HG02885 (cell line): Measurements from ENCODE around the gene MRTFB.
"Not testable (repeated sequence)": the region's sequence is repeated elsewhere in the genome, so short reads cannot be mapped to it uniquely, and the experiment has no call there.

ENCODE experiments used
- ATAC-seq: cut with Tn5 transposase; IDR thresholded peaks from one replicate; pipeline ENCODE4 v1.9.1; 2021; ENCODE audit warnings: mild to moderate bottlenecking; ENCODE audit not compliant: unreplicated experiment, poor library complexity

Gene MRTFB

DNA sequence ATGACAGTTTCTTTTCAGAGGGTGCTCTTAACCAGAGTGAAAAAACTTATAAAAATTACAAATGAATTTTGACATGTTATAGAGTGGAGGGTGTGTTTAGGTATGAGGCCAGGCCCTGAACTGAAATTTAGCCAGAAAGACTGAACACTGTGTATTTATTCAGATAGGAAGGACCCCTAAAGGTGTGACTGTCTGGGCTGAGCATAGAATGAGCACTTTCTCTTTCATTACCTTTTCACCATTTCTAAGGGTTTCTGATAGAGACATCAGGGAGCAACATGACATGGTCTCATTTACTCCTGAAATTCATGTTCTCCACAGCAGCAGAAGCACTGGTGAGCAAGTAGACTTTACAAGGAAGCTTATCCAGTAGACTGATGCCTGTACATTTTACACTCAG, 32.9 kb downstream of the MRTFB start:
- ATAC-seq = no peak

DNA sequence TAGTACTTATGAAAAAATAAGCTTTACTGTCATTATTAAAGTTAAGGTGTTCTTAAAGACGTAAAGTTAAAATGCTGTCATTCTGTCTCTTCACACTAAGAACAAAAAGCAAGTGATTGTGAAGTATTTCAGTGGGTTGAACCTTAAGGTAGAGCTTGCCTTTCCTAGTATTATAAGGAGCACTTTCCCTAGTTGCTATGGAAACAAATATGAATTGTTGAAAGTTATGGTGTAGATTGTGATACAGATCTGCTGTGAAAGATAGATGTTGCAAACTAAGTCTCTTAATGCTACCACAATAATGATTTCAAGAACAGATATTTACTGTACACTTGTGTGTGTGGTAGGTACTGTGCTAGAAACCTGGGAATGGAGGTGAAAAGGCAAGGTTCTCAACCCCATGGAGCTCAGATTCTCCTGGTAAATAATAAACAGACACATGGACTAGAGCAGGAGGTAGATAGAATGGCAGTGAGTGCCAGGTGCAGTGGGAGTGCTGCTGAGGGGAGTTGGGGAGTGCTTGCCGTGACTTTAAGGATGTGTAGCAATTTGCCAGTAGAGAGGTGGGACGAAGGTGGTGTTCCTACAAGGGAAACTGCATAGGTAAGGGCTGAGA, 34.7 kb downstream of the MRTFB start:
- ATAC-seq = no peak

DNA sequence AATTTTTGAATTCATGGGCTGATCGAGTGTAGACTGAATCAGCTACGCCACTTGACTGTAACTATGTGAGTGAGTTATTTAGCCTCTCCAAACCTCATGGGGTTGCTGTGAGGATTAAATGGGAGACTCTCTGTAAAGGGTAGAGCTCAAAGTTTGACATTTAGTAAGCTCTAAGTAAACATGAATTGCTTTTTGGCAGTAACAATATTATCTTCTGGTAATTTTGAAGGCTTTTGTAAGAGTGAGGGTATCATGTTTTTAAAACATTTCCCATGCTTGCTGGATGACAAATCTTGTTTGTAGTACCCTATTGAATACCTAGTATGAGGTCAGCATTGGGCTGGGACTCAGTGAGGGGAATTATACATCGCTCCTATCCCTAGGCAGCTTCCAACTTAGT, 35.3 kb downstream of the MRTFB start:
- no peak for ATAC-seq

DNA sequence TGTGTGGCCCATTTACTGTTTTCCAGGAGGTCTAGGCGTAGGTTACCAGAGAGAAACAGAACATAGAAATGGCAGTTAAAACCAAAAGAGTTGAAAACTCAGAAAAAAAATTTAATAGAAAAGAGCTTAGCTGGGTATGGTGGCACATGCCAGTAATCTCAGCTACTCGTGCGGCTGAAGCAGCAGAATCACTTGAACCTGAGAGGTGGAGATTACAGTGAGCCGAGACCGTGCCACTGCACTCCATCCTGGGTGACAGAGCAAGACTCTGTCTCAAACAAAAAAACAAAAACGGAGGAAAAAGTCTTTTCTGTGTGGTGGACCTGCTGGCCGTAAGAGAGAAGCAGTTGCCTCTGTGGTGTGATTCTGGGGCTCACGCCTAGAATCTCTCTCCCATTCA, 35.8 kb downstream of the MRTFB start:
- no peak for ATAC-seq

DNA sequence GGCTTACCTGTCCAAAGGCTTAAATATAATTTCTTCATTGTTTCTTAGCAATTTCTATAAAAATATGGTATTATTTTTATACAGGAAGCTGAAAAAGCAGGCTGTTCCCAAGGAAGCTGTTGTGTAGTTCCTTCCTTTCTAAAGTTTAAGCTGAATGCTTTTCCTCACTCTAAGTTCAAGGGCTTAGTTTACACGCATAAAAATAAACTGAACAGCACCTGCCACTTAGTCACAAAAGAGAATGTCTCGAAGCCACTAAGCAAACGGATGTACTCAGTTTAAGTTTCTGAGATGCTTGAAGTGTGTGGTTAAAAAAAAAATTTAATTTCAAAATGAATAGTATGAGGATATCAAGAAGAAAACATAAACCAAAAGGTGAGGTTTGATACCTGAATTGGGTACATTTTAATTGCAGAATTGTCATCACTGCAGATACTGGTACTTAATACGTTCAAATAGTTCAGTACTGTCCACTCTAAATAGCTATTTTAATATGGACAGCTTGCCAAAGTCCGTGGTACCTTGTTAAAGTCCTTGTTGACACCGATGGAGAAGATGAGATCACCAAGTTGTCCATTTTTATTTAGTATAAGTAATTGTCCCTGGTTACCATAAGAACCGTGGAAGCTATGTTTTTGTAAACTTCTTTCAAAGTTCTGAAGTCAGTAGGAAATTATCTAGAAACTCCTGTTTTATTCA, 38.1 kb downstream of the MRTFB start:
- ATAC-seq = no peak

DNA sequence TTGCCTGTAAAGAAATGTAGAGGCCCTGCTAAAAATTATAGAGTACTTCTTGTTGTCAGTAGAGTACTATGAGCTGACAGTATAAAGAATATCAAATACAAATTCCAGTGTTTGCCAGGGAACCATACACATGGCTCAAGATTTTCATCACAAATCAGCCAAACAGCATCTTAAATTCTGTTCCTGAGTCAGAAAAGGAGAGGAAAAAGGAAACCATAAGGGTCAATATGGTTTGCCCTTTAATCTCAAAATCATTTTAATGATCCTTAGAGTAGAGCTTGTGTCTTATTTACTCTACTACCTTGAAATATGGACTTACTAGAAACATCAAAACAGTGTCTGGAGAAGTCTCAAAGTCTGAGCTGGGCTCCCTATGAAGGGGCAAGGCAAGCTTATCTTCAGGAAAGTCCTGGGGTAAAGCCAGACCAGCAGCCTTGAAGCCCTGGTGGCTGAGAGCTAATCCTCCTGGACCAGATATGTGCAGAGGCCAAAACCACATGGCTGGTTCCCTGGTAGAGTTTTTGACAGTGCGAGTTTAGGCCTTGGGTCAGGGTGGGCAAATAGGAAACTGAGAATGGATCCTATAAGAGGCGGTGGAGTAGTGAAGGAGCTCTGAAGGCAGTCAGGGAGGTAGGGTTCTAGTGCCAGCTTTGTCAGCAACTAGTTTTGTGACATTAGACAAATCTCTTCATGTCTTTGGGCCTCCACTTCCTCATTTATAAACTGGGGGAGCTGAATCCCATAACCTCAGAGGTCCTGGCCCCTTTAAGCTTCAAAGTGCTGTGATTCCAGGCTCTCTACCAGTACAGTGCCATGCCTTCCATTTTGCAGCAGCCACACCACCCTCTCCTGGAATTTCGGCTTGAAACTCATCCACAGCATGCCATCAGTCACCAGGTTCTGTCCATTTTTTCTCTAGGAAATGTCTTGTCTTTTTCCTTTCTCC, 38.9 kb downstream of the MRTFB start:
- ATAC-seq = no peak

DNA sequence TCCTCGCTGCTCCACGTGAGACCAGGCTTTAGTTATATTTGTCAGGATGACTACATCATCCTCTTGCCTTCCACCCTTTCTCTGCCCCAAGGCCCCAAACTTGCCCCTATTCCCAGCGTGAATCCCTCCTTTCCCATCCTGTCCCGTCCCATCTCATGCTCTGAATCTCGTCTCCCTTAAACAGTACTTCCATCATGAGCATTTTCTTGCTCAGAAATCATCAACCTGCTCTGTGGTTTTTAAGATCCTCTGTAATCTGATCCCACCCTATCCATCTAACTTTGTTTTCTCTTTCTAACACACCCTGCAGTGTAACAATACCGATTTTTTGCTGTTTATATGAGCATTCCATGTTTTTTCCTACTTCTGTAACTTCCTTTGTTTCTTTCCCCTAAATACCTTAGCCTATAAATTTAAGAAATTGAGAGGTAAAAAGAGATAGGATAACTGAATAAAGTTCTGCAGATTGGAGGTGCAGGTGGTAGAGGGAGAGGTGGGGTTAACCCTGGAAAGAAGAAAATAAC, 39.7 kb downstream of the MRTFB start:
- no peak for ATAC-seq

DNA sequence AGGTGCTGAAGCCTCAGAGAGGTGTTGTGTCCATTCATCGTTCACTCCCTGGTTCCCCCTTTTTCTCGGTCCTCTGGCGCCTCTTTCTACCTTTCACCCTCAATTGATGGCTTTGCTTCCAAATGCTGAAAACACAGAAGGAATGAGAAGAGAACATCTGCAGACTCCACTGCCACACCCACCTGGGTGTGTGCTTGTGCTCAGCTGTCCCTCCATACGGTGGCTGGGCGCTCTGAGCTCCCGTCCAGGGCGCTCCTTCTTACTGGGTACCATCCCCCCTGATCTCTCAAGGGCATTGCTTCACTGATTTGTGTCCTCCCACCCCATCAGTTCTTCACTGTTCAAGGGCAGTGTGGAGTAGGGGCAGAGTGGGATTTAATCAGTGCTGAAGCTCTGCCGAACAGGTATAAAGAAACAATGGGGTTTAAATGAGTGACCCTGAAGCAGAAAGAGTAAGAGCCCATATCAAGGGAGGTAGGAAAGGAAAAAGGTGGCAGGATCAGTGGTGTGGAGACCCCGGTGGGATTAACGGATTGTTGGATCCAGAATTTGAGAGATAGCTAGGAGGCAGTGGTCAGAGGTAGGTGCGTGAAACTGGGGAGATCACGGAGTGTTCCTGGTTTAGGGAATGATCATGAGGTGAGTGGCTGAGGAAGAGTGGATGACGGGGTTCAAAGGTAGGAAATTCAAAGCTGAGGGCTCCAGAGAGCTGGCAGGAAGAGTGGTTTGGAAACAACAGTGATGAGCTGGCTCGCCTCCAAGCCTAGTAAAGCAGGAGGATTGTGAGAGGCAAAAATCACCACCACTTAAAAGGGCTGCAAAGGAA, 40.8 kb downstream of the MRTFB start:
- no peak for ATAC-seq

DNA sequence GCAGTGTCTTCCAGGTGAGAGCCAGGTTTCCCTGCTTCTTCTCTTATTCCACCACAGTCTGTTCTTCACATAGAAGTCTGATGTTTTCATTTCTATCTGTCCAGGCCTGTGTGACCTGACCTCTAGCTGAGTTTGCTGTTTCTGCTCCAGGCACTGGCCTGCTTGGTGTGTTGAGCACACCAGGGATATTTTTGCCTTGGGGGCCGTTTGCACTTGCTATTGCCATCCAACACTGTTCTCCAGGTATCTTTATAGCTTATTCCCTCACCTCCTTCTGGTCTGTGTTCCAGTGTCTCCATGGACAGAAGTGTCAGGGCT, 41.4 kb downstream of the MRTFB start:
- no peak for ATAC-seq

DNA sequence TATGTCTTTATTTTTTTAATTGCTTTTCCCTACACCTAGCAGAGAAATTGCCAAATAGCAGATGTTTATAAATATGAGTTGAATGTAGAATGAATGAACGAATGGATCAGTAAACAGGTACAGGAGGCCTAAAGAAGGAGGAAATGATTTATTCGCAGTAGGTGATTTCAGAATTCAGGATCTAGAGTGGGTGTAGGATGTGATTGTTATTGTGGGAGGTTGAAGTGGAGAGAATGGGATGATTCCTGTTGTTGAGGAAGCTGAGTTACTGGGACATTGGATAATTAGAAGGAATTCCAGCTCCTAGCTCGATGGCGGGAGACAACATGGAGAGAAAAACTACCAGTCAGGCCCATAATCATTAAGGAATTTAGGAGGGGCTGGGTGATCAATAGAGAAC, 42.2 kb downstream of the MRTFB start:
- ATAC-seq = no peak

DNA sequence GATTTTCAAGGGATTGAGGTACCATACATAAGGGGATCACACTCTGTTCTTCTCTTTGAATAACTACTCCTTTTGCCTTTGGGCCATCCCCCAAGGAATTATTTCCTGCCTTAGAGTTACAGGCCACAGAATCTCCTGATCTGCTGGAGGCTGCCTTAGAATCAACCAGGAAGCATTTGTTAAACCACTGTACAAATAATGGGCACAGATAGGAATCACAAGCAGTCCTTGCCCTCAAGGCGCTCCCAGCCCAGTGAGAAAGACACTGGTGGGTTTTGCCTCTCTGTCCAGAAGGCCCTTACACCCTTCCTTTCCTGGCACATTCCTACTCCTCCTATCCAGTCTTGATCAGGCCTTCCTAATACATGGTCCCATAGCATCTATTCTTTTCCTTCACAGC, 45.9 kb downstream of the MRTFB start:
- ATAC-seq = no peak

DNA sequence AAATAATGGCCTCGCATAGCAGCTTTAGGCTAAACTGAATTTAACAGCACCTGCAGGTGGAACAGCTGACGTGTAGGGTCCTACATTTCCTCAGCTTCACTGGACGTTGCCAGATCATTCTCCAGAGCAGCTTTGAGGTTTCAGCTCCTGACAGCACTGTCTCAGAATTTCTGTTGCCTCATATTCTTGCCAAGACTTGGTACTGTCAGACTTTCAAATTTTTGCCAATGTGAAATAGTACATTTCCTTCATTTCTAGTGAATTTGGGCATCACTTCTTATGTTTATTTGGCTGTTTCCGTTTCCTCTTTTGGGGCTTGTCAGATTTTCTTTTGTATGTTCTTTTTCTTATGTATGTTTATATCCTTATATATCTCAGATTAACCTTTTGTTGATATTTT, 48.7 kb downstream of the MRTFB start:
- no peak for ATAC-seq

DNA sequence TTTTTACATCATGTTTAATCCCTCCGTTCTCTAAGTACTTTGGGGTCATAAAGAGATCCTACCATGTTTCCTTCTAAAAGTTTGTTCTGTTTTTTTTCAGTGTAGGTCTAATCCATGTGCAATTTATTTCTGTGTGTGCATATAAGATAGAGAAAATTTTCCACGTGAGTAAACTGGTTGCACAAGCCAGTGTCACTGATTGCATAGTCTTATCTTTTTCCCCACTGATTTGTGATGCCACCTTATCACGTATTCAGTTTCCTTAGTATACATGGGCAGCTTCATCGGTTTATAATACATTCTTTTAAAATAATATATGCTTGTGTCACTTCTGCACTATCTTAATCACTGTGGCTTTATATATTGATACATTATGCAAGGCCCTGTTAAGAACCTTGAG, 49.2 kb downstream of the MRTFB start:
- no peak for ATAC-seq

DNA sequence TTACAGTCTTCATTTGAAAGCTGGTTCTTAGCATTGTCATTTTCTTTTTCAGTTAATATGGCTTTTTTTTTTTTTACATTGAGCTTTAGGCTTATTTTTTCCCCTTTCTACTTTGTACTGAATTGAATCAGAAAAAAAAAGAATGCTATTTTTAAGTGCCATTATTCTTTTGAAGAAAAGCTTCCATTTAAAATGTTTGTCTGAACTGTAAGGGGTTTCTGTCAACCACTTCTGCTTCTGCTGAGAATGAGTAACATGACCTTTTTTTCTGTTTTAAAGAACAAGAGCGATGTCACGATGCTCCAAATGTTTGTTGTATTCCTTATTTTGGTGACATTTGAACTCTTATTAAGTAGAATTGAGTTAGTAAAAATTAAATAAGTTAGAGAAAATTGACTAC, 50.0 kb downstream of the MRTFB start:
- ATAC-seq = no peak

DNA sequence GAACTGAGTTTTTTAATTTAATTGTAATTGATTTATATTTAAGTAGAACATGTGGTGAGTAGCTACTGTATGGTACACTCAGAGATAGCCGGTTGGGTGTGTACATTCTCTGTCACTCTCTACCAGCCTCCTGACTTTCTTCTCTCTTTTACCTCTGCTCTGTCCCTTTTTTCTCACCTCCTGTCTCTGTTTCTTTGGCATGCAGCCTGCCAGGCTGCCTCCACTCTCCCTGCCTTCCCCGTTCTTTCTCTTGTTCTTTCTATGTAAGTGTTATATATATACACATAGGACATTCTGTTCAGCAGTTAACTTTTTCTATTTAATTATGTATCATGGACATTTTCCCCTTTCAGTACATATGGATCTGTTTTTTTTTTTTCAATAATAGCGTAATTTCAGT, 50.8 kb downstream of the MRTFB start:
- ATAC-seq = no peak

DNA sequence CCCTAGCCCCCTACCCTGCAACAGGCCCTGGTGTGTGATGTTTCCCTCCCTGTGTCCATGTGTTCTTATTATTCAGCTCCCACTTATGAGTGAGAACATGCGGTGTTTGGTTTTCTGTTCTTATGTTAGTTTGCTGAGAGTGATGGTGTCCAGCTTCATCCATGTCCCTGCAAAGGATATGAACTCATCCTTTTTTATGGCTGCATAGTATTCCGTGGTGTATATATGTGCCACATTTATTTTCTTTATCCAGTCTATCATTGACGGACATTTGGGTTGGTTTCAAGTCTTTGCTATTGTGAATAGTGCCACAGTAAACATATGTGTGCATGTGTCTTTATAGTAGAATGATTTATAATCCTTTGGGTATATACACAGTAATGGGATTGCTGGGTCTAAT, 51.3 kb downstream of the MRTFB start:
- not testable (repeated sequence) for ATAC-seq

DNA sequence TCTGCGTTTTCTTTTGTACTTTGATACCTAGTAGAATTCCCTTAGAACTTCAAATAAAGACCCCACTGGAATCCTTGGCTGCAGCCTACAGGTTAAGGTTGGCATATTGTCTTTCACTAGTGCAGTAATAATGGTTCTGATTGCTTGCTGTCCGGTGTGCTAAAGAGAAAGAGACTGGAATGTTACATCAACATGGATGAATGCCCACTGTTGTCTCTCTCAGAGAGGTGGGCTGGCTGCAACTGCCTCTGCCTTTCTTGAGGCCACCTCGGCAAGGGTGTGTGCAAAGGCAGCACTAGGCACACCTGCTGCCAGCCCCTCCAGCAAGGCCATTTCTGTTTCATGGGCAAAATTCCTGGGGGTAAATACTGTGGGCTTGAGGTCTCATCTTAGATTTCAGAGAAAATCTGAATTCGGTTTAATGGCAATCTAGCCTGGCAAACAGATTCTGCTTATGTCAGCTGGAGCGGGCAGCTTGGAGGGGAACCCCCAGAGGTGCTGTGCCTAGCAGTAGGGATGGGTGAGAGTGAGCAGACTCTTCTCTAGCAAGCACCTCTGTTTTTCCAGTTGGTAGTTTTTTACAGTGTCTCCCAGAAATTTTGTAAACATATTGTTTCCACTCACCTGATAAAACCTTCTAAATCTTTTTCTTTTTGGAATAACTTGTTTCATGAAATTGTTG, 54.0 kb downstream of the MRTFB start:
- ATAC-seq = no peak

DNA sequence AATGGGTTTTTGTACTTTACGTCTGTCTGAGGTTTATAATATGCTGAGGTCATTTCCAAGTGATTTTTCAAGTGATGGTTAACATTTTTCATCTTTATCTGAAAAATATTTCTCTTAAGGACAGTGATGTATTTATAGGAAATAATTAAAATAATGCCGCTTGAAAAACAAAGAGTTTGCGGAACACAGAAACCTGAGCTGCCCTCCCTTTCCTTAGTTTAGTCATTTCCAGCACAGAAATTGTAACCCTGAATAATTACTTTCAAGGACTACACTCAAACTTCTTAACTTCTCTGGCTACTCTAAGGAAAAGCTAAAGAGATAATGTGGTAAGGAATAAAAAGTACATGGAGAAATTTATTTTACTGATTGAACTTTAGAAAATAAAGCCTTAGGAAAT, 54.6 kb downstream of the MRTFB start:
- no peak for ATAC-seq

DNA sequence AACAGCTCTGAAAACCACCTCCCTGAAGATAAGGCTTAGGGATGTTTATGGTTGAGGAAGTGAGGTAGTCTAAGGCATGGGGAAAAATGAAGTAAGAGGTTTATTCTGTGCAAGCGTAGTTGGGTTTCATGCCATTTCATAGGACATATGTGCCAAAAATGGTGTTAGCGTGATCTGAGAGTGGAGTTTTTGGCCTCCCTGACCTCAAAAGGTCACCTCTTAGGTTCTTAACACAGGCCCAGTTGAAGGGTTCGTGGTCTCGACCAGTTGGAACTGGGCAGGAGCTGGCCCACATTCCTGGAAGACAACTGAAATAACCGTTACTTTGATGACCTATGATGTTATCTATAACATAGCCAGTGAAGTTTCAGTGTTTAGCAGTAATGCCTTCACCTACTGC, 57.0 kb downstream of the MRTFB start:
- ATAC-seq = no peak

DNA sequence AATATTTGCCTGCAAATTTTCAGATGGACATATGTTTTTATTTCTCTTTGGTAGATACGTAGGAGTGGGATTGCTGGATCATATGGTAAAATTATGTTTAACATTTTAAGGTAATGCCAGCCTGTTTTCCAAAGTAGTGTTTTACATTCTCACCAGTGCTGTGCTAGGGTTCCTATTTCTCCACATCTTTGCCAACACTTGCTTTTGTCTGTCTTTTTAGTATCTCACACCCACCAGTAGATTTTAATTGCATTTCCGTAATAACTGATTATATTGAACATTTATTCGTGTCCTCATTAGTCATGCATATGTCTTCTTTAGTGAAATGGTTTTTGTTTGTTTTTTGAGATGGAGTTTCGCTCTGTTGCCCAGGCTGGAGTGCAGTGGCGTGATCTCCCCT, 58.4 kb downstream of the MRTFB start:
- ATAC-seq = no peak
